Measurements from ENCODE around the gene CCL23. TPM values are rescaled to one million over a fixed set of nuclear protein-coding genes. Genes with fewer than 3 reads are reported as not detected.

CCL23 gene
- total and polyA plus RNA-seq, 8 donors = 1.4 to 4.8 TPM; not detected in 6

- no peaks in the 10 kb centered on the region for H3K4me1 ChIP-seq
- TF ChIP-seq CTCF (IDR thresholded peaks at IDR 0.05) = no peak
- TF ChIP-seq POLR2AphosphoS5 (IDR thresholded peaks at IDR 0.05) = no peak
- TF ChIP-seq POLR2A (IDR thresholded peaks at IDR 0.05) = no peak
- TF ChIP-seq EP300 (IDR thresholded peaks at IDR 0.05) = no peak
- DNase-seq = no peak
- no peaks in the 10 kb centered on the region for H3K27me3 ChIP-seq
- H3K9me3 ChIP-seq = no peaks in the 10 kb centered on the region
- intact Hi-C loops (cut with DNase I; ENCODE audit: low total_unique reads) = no loop called here
- no peaks in the 10 kb centered on the region for H3K36me3 ChIP-seq
- no peak overlapping the region for H3K27ac ChIP-seq
- H3K4me3 ChIP-seq = no peak overlapping the region
- WGBS, 5 donors = 81 to 91% (median 85%) methylated on average over 7 of the region's 7 CpGs
Observed at GRCh38 chr17:36059406-36059805, 41.6 kb upstream of the CCL23 start.

GRCh38 chr17:36057911-36058310 lies 40.1 kb upstream of the CCL23 start:
- TF ChIP-seq CTCF (IDR thresholded peaks at IDR 0.05) (no peak), POLR2AphosphoS5 (IDR thresholded peaks at IDR 0.05) (no peak), POLR2A (IDR thresholded peaks at IDR 0.05) (no peak), EP300 (IDR thresholded peaks at IDR 0.05) (no peak)
- Histone ChIP-seq H3K4me3 (no peak overlapping the region), H3K4me1 (no peaks in the 10 kb centered on the region), H3K27ac (no peak overlapping the region), H3K9me3 (no peaks in the 10 kb centered on the region), H3K36me3 (no peaks in the 10 kb centered on the region), H3K27me3 (no peaks in the 10 kb centered on the region)
- DNase-seq = no peak
- intact Hi-C loops (cut with DNase I; ENCODE audit: low total_unique reads) = no loop called here

- DNase-seq = no peak
- H3K9me3 ChIP-seq = peaks cover 0 to 14% (median 4%) of the 10 kb centered on the region in 4 donors
- no peak overlapping the region for H3K27ac ChIP-seq
- WGBS, 5 donors = 81 to 89% (median 82%) methylated on average over 4 of the region's 4 CpGs
- no peaks in the 10 kb centered on the region for H3K4me1 ChIP-seq
- TF ChIP-seq POLR2AphosphoS5 (IDR thresholded peaks at IDR 0.05) (no peak), EP300 (IDR thresholded peaks at IDR 0.05) (no peak), CTCF (IDR thresholded peaks at IDR 0.05) (no peak), POLR2A (IDR thresholded peaks at IDR 0.05) (no peak)
- intact Hi-C loops (cut with DNase I; ENCODE audit: low total_unique reads) = no loop called here
- no peaks in the 10 kb centered on the region for H3K27me3 ChIP-seq
- H3K4me3 ChIP-seq = no peak overlapping the region
- no peaks in the 10 kb centered on the region for H3K36me3 ChIP-seq
Observed at GRCh38 chr17:36055921-36056520, 38.2 kb upstream of the CCL23 start.

- Histone ChIP-seq H3K27me3 (no peaks in the 10 kb centered on the region), H3K4me1 (no peaks in the 10 kb centered on the region), H3K9me3 (peaks cover 0 to 22% (median 7%) of the 10 kb centered on the region in 4 donors), H3K27ac (no peak overlapping the region), H3K36me3 (no peaks in the 10 kb centered on the region), H3K4me3 (no peak overlapping the region)
- intact Hi-C loops (cut with DNase I; ENCODE audit: low total_unique reads) = no loop called here
- DNase-seq = no peak
- WGBS, 5 donors = 85 to 95% (median 91%) methylated on average over 2 of the region's 2 CpGs
- TF ChIP-seq EP300 (IDR thresholded peaks at IDR 0.05) (no peak), CTCF (IDR thresholded peaks at IDR 0.05) (no peak), POLR2A (IDR thresholded peaks at IDR 0.05) (no peak), POLR2AphosphoS5 (IDR thresholded peaks at IDR 0.05) (no peak)
Observed at GRCh38 chr17:36055171-36055570, 37.4 kb upstream of the CCL23 start.

Data from stomach (tissue), 9 donors.